Spleen (tissue), 11 donors: ENCODE measurements around the gene ZMIZ1. TPM values are rescaled to one million over a fixed set of nuclear protein-coding genes. Genes with fewer than 3 reads are reported as not detected.
A peak's percentile ranks its signal among the peaks of the same experiment; 100 is the strongest.

ENCODE experiments used
- DNase-seq: peaks from one replicate; pipeline ENCODE4 v3.0.0-alpha.2; 2020
- H3K27ac ChIP-seq, 8 donors: fragments of 200-600 bp; sonication (generic) in 7 of 8; 1 replicate in 4 of 8; 2 replicates in 4 of 8; pipeline versions ENCODE4 v1.5.0 to v1.8.0; 2016 to 2021; ENCODE audit warnings: inconsistent platforms in 4 of 8, mild to moderate bottlenecking in 4 of 8, moderate library complexity in 1 of 8
- H3K27me3 ChIP-seq, 7 donors: fragments of 200-600 bp; sonication (generic) in 6 of 7; replicated peaks in 1 of 7; 1 replicate in 4 of 7; 2 replicates in 3 of 7; pipeline versions ENCODE4 v1.5.0 to v1.8.0; 2016 to 2021; ENCODE audit warnings: inconsistent platforms in 3 of 7, mild to moderate bottlenecking in 1 of 7
- H3K36me3 ChIP-seq, 6 donors: fragments of 200-600 bp; sonication (generic) in 5 of 6; 1 replicate in 4 of 6; 2 replicates in 2 of 6; pipeline versions ENCODE4 v1.5.0 to v1.8.0; 2016 to 2021; ENCODE audit warnings: inconsistent platforms in 2 of 6
- H3K4me1 ChIP-seq, 6 donors: fragments of 200-600 bp; sonication (generic) in 5 of 6; 1 replicate in 3 of 6; 2 replicates in 3 of 6; pipeline versions ENCODE4 v1.5.0 to v1.8.0; 2016 to 2021; ENCODE audit warnings: inconsistent platforms in 3 of 6
- H3K4me3 ChIP-seq, 8 donors: fragments of 200-600 bp; sonication (generic) in 7 of 8; 1 replicate in 4 of 8; 2 replicates in 4 of 8; pipeline versions ENCODE4 v1.5.0 to v1.8.0; 2016 to 2021; ENCODE audit warnings: inconsistent platforms in 4 of 8, mild to moderate bottlenecking in 4 of 8, moderate library complexity in 2 of 8
- H3K9me3 ChIP-seq, 8 donors: fragments of 200-600 bp; sonication (generic) in 7 of 8; 1 replicate in 4 of 8; 2 replicates in 4 of 8; pipeline versions ENCODE4 v1.5.0 to v1.8.0; 2016 to 2021; ENCODE audit warnings: inconsistent platforms in 4 of 8
- CTCF ChIP-seq, 11 experiments: fragments of 200-600 bp in 7 of 11; fragments of 450-650 bp in 4 of 11; sonication (generic) in 4 of 11; IDR thresholded peaks in 8 of 11; conservative IDR thresholded peaks in 3 of 11; 1 replicate in 7 of 11; 2 replicates in 4 of 11; pipeline versions ENCODE4 v1.4.0 to v1.8.0; 2016 to 2021; ENCODE audit warnings: antibody characterized with exemption in 11 of 11, inconsistent platforms in 4 of 11, mild to moderate bottlenecking in 1 of 11
- POLR2A ChIP-seq, 3 donors: fragments of 450-650 bp; IDR thresholded peaks; one replicate each; pipeline ENCODE4 v1.5.1; 2017; ENCODE audit warnings: antibody characterized with exemption in 3 of 3, mild to moderate bottlenecking in 1 of 3
- POLR2AphosphoS5 ChIP-seq, 3 donors: sonication (generic); formaldehyde crosslinking; IDR thresholded peaks; one replicate each; pipeline ENCODE4 v1.5.1; 2017; ENCODE audit warnings: antibody characterized with exemption in 3 of 3
- WGBS, 5 donors: extraction: QIAGEN DNeasy Blood & Tissue Kit in 3 of 5; methylation state at CpG; one replicate each; pipeline versions ENCODE4 v1.1.5 to v1.1.7; 2013 to 2018; 5-methylcytosine and 5-hydroxymethylcytosine counted together
- intact Hi-C: fragments of 100-400 bp; cut with DNase I; formaldehyde crosslinking; loops from one replicate; pipeline ENCODE4 v1.15.0; 2023; ENCODE audit warnings: low total_unique reads
- polyA plus RNA-seq, 3 donors: library from polyadenylated mRNA; stranded (reverse); fragments of 200-250 nt; gene quantifications; one replicate each; pipeline ENCODE4 v1.2.1, GENCODE V29; 2013
- total RNA-seq, 7 donors: library from RNA; depleted of rRNA in 3 of 7; stranded (reverse); fragments of >200 nt in 3 of 7; fragmentation: NEBNext Ultra II Directional in 4 of 7; extraction: Animal tissue kit (Norgen Biotek cat#: 25700) in 4 of 7; gene quantifications; one replicate each; pipeline versions ENCODE4 v1.1.0 to v1.2.1, GENCODE V29; 2016 to 2021
- donor health status: healthy with polysubstance abuse.
- donor health status: DM: no; HTN: no; CAD: no; lungs with moderate emphysema.
- donor health status: DM: no; HTN: no; CAD: no.
- donor health status: Bipolar disorder and iron deficiency.
- donor health status: healthy.
- donor health status: DM: no; HTN: no; CAD: no.
- donor health status: DM: yes; HTN: yes; CAD: no.

The ZMIZ1 gene
- total and polyA plus RNA-seq, 10 donors = 10.7 to 210 (median 125) TPM

GRCh38 chr10:79084012-79084971 is 15.5 kb downstream of the ZMIZ1 start:
- 12 to 28% (median 18%) methylated on average over 9 of the region's 9 CpGs for WGBS, 5 donors
- DNase-seq = peak; percentile 94

GRCh38 chr10:79084972-79085597 is 16.3 kb downstream of the ZMIZ1 start:
- Histone ChIP-seq H3K4me3 (peak overlapping the region in 1 of 8 donors; percentile 47), H3K9me3 (no peaks in the 10 kb centered on the region), H3K36me3 (no peaks in the 10 kb centered on the region), H3K4me1 (peaks cover 74 to 100% (median 93%) of the 10 kb centered on the region in 6 donors), H3K27me3 (peaks cover 0 to 17% (median 0%) of the 10 kb centered on the region in 7 donors), H3K27ac (peak overlapping the region in 7 of 8 donors; percentile 70 to 96 (median 81))
- TF ChIP-seq POLR2AphosphoS5 (IDR thresholded peaks at IDR 0.05) = peak in 2 of 3 donors; percentile 52 to 56
- TF ChIP-seq CTCF (IDR thresholded peaks at IDR 0.05 in 8 of 11, conservative IDR thresholded peaks at IDR 0.05 in 3 of 11) = no peak
- intact Hi-C loops = no loop called here
- peak; percentile 87 for DNase-seq
- 56 to 68% (median 58%) methylated on average over 10 to 14 of the region's 14 CpGs for WGBS, 5 donors

More at GRCh38 chr10:79084012-79084971, 15.5 kb downstream of the ZMIZ1 start:
- Histone ChIP-seq H3K4me1 (peaks cover 82 to 100% (median 94%) of the 10 kb centered on the region in 6 donors), H3K9me3 (no peaks in the 10 kb centered on the region), H3K36me3 (no peaks in the 10 kb centered on the region), H3K27ac (peak overlapping the region; percentile 0 to 96 (median 78)), H3K27me3 (peaks cover 0 to 15% (median 0%) of the 10 kb centered on the region in 7 donors), H3K4me3 (peak overlapping the region in 1 of 8 donors; percentile 47)
- intact Hi-C loops = no loop called here
- TF ChIP-seq POLR2AphosphoS5 (IDR thresholded peaks at IDR 0.05) (peak in 2 of 3 donors; percentile 56 to 95), CTCF (IDR thresholded peaks at IDR 0.05 in 8 of 11, conservative IDR thresholded peaks at IDR 0.05 in 3 of 11) (peak in 1 of 11 experiments; percentile 13), POLR2A (IDR thresholded peaks at IDR 0.05) (no peak)

- WGBS, 5 donors = 95 to 100% (median 97%) methylated on average over 2 of the region's 2 CpGs
- TF ChIP-seq CTCF (IDR thresholded peaks at IDR 0.05 in 8 of 11, conservative IDR thresholded peaks at IDR 0.05 in 3 of 11) = no peak
- TF ChIP-seq POLR2AphosphoS5 (IDR thresholded peaks at IDR 0.05) = no peak
- no peak for TF ChIP-seq POLR2A (IDR thresholded peaks at IDR 0.05)
- H3K36me3 ChIP-seq = no peaks in the 10 kb centered on the region
- H3K4me3 ChIP-seq = no peak overlapping the region
- peaks cover 0 to 17% (median 0%) of the 10 kb centered on the region in 7 donors for H3K27me3 ChIP-seq
- peak overlapping the region in 5 of 8 donors; percentile 7 to 86 (median 37) for H3K27ac ChIP-seq
- no peak for DNase-seq
- intact Hi-C loops = no loop called here
- no peaks in the 10 kb centered on the region for H3K9me3 ChIP-seq
- H3K4me1 ChIP-seq = peaks cover 64 to 100% (median 93%) of the 10 kb centered on the region in 6 donors
Observed at GRCh38 chr10:79086822-79087221, 18.1 kb downstream of the ZMIZ1 start.
